ENCODE results near the gene TMEM168.
A peak's percentile ranks its signal among the peaks of the same experiment; 100 is the strongest.
"Not testable (repeated sequence)": the region's sequence is repeated elsewhere in the genome, so short reads cannot be mapped to it uniquely, and the experiment has no call there.

The TMEM168 gene

GRCh38 chr7:112789817-112790585 is at the start of gene TMEM168:
Gene TMEM168, minus strand, starts transcription at chr7:112790393. Its CDS starts 5,568 bp downstream, at chr7:112784825.
- FAIRE-seq = no peak

DNA sequence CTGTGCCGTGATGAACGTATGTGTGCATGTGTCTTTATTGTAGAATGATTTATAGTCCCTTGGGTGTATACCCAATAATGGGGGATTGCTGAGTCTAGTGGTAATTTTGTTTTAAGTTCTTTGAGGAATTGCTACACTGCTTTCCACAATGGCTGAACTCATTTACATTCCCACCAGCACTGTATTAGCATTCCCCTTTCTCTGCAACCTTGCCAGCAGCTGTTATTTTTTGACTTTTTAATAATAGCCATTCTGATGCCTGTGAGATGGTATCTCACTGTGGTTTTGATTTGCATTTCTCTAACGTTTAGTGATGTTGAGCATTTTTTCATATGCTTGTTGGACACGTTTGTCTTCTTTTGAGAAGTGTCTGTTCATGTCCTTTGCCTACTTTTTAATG is 45.7 kb upstream of the TMEM168 start:
- not testable (repeated sequence) for DNase-seq (ENCODE audit: insufficient read length, low spot score); FAIRE-seq

More at GRCh38 chr7:112789817-112790585, at the start of gene TMEM168:
- peak; percentile 54 for DNase-seq (ENCODE audit: insufficient read length, low spot score)

DNA sequence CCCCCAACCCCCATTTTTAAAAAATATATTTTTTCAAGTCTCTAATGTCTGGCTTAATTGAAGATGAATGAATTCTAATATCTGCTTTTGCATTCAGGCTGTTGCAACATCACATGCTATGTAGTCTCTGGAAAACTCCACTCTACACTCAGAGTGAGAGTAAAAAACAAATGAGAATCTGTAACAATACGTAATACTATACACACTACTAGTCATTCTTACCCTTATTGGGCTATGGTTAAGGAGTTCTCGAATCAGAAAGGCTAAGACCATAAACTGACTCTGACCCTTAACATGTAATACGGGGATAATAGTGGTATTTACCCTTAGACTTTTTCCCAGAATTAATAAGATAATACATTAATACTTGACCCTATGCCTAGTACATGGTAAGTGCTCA is 42.9 kb upstream of the TMEM168 start:
- DNase-seq (ENCODE audit: insufficient read length, low spot score) = no peak

GRCh38 chr7:112830769-112831168 is 40.6 kb upstream of the TMEM168 start:
- DNase-seq (ENCODE audit: insufficient read length, low spot score) = no peak
- FAIRE-seq = no peak

More for the DNA sequence above, 42.9 kb upstream of the TMEM168 start:
- FAIRE-seq = no peak

DNA sequence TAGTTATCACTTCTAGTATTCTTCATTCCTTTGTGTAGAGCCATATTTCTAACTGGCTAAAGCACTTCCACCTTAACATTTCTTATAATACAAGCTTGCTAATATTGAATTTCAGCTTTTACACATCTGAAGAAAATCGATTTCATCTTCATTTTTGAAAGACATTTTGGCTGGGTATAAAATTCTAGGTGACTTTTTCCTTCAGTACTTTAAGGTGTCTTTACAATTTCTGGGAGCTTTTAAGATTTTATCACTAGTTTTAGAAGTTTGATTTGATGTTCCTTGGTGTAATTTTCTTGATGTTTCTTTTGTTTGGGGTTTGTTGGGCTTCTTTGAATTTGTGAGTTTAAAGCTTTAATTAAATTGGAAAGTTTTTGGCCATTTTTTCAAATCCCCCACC is 38.5 kb upstream of the TMEM168 start:
- FAIRE-seq = no peak
- DNase-seq (ENCODE audit: insufficient read length, low spot score) = no peak

- DNase-seq (ENCODE audit: insufficient read length, low spot score) (no peak), FAIRE-seq (no peak)
Observed at GRCh38 chr7:112821345-112821744, 31.2 kb upstream of the TMEM168 start.

DNA sequence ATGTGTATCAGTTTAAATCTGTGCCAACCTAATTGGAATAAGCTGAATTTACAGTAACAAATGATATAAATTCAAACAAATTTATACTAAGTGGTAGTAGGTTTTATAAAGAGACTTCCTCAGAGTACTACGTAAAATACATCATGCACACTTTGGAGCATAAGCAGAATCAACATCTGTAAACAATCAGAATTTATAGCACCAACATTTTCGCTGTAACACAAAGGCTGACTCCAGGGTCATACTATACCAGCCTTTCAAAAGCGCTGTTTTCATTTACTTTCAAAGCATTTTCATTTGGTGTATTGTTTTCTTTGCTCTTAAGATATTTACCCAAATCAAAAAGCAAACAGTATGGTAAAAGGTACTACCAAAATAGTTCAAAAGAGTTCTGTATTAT is 29.3 kb upstream of the TMEM168 start:
- FAIRE-seq = no peak
- DNase-seq (ENCODE audit: insufficient read length, low spot score) = no peak

- no peak for FAIRE-seq
Observed at GRCh38 chr7:112806156-112806555, 16.0 kb upstream of the TMEM168 start.

DNA sequence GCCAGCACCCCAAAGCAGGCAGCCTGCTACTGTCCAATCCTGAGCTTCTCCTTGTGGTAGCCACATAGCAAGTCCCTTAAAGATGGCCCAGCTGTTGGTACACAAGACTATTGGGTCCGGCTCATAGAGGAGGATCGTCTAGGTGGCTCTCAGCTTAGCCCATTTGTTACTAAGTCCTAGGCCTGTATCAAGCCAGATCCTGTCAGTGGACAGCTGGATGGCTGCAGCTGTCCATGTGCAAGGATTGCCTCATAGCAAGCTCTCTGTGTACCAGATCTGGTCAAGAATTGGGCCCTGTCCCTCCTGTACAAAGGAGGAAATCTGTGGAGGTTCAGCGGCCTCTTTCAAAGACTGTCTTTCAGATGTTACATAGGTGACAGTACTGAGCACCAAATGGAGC is 12.2 kb upstream of the TMEM168 start:
- DNase-seq (ENCODE audit: insufficient read length, low spot score) (no peak), FAIRE-seq (no peak)

More at GRCh38 chr7:112806156-112806555, 16.0 kb upstream of the TMEM168 start:
- no peak for DNase-seq (ENCODE audit: insufficient read length, low spot score)

DNA sequence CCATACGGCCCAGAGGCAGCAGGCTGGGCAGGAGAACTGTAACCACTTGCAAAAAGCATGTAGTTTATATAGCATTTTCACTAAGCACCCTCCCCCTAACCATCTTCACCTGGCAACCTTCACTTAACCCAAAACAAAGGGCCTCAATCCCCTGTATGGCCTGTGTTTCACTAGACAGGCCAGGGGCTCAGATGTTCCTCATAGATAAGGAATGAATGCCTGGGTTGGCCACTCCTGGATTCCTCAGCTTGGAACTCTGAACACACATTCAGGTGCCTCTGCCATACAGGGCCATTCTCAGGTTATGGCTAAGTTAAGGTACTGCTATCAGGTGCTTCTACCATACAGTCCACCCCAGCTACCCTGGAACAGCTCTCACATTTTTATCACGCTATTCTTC is 10.3 kb upstream of the TMEM168 start:
- DNase-seq (ENCODE audit: insufficient read length, low spot score) = no peak
- FAIRE-seq = no peak

DNA sequence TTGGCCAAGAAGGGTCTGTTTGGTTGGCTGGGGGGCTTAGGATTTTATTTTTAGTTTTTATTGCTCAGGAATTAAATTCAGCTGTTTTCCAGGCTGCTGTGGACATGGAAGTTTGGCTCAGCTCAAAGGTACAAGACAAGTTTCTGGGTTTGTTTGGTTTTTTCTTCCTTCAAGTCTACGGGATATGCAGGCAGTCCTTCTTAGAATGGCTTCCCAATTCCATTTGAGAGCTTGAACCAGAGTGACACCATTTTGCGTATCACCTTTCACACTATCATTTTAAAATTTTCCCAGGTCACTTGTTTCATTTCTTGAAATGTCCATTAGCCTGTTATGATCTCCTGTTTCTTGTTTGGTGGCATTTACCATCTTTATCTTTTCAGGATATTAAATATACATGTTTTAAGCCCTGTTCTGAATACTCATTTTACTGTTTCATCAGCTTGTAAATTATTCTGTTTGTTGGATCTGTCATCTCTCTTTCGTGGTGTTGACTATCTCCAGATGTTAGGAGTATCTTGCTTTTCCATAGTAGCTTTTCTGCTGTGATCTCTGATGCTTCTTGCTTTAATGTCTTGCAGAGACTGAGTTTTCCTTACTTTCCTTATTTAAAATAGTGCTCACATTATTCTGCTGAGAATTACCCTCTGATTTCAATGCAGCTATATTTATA is 9.4 kb upstream of the TMEM168 start:
- DNase-seq (ENCODE audit: insufficient read length, low spot score) (no peak), FAIRE-seq (no peak)

GRCh38 chr7:112798274-112799159 is 8.3 kb upstream of the TMEM168 start:
- FAIRE-seq = no peak
- no peak for DNase-seq (ENCODE audit: insufficient read length, low spot score)

- not testable (repeated sequence) for DNase-seq (ENCODE audit: insufficient read length, low spot score); FAIRE-seq
Observed at GRCh38 chr7:112796552-112796951, 6.4 kb upstream of the TMEM168 start.

- DNase-seq (ENCODE audit: insufficient read length, low spot score) = no peak
- no peak for FAIRE-seq
Observed at GRCh38 chr7:112792441-112792840, 2.2 kb upstream of the TMEM168 start.

DNA sequence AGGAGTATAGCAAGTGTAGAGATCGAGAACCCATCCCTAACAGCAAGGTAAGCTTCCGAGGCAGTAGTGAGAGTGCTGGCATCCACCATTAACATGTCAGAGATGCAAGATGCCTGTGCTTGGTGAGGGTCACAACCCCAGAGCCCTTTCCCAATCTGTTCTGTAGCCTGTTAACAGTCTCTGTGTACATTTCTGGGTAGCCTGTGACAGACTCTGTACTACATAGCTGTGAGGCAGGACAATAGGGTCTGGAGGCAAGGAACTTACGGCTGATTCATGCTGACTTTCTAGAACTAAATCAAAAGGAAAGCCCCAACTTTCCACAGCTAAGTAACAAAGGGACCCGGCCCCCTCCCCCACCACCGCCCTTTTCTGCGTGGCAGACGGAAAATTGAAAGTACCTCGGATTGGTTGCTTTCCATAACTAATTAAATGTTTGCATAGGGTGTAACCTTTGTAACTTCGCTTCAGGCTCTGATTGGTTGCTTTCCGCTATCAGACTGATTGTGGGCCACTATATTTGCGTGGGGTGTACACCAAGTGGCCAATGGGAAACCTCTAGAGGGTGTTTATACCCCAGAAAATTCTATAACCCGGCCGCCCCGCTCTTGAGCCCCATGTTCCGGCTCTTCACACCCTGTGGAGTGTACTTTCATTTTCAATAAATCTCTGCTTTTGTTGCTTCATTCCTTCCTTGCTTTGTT is 1.4 kb upstream of the TMEM168 start:
- DNase-seq (ENCODE audit: insufficient read length, low spot score) = no peak
- no peak for FAIRE-seq

DNA sequence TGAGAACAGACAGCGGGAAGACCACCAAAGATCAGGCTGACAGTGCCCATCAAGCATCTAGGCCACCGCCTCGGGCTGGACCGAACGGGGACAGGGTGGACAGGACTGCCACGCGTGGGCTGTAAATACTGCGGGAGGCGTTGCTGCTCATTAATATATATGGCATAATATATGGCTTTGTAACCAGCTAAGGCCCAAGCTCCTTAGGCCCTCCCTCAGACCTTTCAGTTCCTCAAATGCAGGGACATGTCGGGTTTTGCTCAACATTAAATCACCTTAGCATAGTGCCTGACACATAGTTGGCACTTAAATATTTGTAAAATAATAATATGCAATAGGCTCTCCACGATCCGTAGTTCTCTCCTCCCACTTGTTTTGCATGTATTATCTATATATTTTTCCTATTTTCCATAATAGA is 402 bp upstream of the TMEM168 start:
- no peak for DNase-seq (ENCODE audit: insufficient read length, low spot score)
- no peak for FAIRE-seq

DNA sequence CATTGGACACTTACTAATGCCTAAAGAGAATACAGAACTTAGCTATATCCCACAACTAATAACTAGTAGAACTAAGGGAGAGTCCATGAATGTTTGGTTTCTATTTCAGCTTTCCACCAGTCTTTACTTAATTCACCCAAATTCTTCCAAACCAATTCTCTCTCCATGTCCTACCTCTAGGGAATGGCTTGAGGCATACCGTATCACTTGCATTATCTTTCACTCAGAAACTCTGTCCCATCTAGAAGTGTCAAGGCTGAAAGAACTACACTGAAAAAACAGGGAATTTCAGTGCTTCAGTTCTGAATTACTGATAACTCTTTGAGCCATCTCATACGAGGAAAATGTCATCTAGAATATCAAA is 758 bp downstream of the TMEM168 start:
- FAIRE-seq (no peak), DNase-seq (ENCODE audit: insufficient read length, low spot score) (no peak)

DNA sequence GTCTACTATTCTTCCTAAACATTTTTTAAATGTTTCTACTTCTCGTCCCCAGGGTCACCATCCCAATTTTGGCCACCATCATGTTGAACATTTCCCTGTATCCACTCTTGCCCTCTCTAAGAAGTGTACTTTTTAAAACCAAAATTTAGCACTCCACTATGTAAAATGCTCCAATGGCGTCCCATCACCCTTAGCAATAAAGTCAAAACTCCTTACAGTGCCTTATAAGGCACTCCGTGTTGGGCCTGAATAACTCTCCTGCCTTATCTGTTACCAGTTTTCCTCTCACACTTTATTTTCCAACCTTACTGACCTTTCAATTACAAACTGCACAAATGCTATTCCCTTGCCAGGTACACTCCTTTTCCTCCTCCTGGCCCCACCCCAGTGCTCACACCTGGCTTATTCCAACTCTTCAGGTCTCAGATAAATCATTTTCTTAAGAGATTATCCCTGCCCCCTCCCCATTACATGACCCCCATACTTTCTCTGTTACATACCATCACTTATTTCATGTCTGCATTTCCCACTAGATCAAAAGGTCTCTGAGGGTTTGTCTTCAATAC is 1.3 kb downstream of the TMEM168 start:
- no peak for DNase-seq (ENCODE audit: insufficient read length, low spot score)
- FAIRE-seq = no peak

DNA sequence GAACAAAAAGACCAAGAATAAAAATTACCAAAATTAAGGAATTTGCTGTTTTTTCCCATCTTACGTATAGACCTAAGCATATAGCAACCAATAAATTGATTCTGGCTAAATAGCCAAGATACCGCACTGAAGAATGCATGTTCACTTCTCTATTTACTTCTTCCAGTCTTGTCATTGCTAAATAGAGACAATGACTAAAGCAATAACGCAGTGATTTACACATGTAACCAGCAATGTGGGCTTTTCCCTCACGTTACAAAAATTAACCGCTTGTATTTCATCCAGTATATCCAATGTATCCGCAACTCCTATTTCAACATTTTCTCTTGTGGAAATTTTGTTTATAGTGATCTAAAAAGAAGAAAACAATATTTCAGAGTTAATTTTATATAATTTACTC is 5.6 kb downstream of the TMEM168 start:
- DNase-seq (ENCODE audit: insufficient read length, low spot score) = no peak
- no peak for FAIRE-seq

GRCh38 chr7:112782498-112782897 is 7.7 kb downstream of the TMEM168 start:
- no peak for DNase-seq (ENCODE audit: insufficient read length, low spot score)
- no peak for FAIRE-seq
